ENCODE data around the gene TRAK1.

TRAK1 gene

DNA sequence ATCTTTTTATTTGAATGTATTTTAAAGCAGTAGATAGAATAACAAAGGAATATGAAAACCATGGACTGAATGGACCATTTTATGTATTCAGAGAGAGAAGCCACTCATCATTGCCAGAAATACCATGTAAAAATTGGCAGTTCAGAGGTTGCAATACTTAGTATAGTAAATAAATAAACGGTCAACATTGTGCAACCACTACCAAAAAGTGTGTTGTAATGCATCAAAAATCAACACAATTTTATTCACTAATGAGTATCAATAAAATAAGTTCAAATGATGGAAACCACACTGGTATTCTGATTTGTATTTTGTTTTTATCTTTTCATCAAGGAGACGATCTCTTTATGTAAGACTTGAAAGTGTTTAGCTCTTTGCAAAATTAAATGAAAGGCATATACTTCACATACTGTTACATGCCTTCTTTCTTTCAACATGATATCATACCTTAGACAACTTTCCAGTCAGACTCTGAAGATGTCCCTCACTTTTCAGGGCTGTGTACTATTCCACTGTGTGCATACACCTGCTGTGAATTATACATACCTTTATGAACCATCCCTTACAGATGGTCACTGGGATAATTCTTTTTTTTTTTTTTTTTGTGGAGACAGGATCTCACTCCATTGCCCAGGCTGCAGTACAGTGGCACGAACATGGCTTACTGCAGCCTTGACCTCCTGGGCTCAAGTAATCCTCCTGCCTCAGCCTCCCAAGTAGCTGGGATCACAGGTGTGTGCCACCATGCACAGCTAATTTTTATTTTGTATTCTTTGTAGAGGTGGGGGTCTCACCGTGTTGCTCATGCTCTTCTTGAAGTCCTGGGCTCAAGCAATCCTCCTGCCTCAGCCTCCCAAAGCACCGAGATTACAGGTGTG is 134.6 kb downstream of the TRAK1 start:
- DNase-seq (ENCODE audit: low spot score), result no peak
- TF ChIP-seq CTCF (IDR thresholded peaks at IDR 0.05; ENCODE audit: borderline replicate concordance, control extremely low read depth, extremely low read depth, insufficient read depth, missing control alignments), result no peak
- in situ Hi-C loops (cut with MboI; ENCODE audit: low sequenced_read_pairs, unreplicated experiment), result no loop called here

GRCh38 chr3:42226470-42227425 is 135.6 kb downstream of the TRAK1 start:
- TF ChIP-seq CTCF (IDR thresholded peaks at IDR 0.05; ENCODE audit: borderline replicate concordance, control extremely low read depth, extremely low read depth, insufficient read depth, missing control alignments), result no peak
- in situ Hi-C loops (cut with MboI; ENCODE audit: low sequenced_read_pairs, unreplicated experiment), result no loop called here
- DNase-seq (ENCODE audit: low spot score), result no peak

GRCh38 chr3:42228796-42229195 is 137.6 kb downstream of the TRAK1 start:
- in situ Hi-C loops (cut with MboI; ENCODE audit: low sequenced_read_pairs, unreplicated experiment), result no loop called here
- peak; percentile 67 for DNase-seq (ENCODE audit: low spot score)
- peak; percentile 17 for TF ChIP-seq CTCF (IDR thresholded peaks at IDR 0.05; ENCODE audit: borderline replicate concordance, control extremely low read depth, extremely low read depth, insufficient read depth, missing control alignments)

GRCh38 chr3:42229266-42229941 is 138.2 kb downstream of the TRAK1 start:
- no peak for TF ChIP-seq CTCF (IDR thresholded peaks at IDR 0.05; ENCODE audit: borderline replicate concordance, control extremely low read depth, extremely low read depth, insufficient read depth, missing control alignments)
- no peak for DNase-seq (ENCODE audit: low spot score)
- in situ Hi-C loops (cut with MboI; ENCODE audit: low sequenced_read_pairs, unreplicated experiment), result no loop called here

DNA sequence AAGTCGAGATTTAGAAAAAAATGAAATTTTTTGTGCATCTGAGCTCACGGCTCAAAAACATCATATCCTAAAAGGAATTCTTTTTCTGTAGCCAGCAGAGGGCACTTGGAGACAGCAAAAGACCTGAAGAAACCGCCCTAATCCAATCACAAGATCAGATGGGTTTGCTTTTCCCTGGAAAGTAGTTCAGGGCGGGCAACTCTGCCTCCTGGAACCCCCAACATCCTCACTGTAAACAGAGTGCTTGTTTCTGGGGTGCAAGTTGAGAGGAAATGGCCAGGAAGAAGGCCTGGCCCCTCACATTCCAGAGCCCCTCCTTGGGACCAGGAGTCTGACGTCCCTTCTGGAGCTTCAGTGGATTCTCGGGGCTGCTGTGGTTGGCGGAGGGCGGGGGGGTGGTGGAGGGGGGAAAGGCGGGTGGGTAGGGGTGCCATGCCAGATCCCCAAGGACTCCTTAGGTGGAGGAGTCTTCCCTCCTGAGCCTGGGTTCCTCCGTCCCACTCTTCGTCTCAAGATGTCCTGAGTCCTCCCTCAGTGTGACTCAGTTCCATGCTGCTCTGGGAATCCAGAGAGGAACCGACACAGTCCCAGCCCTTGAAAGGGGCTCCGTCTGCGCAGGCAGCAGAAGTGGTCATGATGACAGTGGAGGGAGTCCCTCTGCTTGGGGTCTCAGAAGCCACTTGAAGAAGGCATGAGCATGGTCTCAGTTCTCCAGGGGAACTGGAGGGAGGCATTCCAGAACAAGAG is 139.0 kb downstream of the TRAK1 start:
- in situ Hi-C loops (cut with MboI; ENCODE audit: low sequenced_read_pairs, unreplicated experiment), result no loop called here
- no peak for DNase-seq (ENCODE audit: low spot score)
- peak; percentile 20 for TF ChIP-seq CTCF (IDR thresholded peaks at IDR 0.05; ENCODE audit: borderline replicate concordance, control extremely low read depth, extremely low read depth, insufficient read depth, missing control alignments)

Data from GM13976 (cell line).